ENCODE results near the gene KCNN2.

The KCNN2 gene

DNA sequence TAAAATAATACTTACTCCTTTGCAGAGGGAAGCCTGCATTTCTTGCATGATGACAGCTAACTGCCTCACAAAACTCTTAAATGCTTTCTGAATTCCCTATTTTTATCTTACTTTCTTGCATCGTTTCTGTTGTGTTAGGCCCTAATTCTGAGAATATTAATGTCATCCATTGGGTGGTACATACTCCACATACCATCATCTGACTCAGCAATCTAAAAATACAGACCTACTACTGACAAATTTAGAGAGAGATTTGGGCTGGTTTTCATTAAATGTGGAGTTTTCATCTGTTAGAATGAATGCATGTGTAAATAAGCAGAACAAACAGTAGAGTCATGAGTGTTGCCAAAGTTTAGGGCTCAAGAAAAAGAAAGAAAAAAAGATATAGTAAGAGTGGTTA lies 26.5 kb upstream of the KCNN2 start:
- ChIA-PET POLR2A (no interaction called here), CTCF (no interaction called here)

DNA sequence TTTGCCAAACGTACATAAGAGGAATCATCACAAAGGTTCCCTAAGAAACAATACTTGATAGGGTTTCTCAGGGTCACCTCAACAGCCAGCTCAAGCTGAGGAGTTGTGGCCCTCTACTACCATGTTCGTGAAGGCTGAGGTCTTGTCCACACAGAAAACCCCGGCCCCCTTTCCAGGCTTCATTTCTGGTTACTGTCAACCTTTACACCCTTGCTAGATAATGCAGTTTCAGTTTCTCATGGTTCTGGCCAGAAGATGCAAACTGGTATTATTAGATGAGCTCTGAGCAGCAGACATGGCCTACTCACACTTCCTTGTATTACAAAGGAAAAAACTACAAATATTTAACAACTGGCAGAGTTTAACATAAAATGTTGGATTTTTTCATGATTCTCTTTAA lies 22.8 kb upstream of the KCNN2 start:
- ChIA-PET CTCF (no interaction called here), POLR2A (no interaction called here)
- no peak overlapping the region for H3K4me3 ChIP-seq (ENCODE audit: low read depth, low read length)
- H3K4me1 ChIP-seq (ENCODE audit: control insufficient read depth, insufficient read depth, low read length), result no peaks in the 10 kb centered on the region
- H3K9me3 ChIP-seq (ENCODE audit: control insufficient read depth, insufficient read depth, low read depth, low read length), result no peaks in the 10 kb centered on the region
- H3K36me3 ChIP-seq (ENCODE audit: control insufficient read depth in 2 of 2, insufficient read depth in 1 of 2, low read length in 2 of 2), result no peaks in the 10 kb centered on the region
- H3K27ac ChIP-seq (ENCODE audit: extremely low read depth, low read depth, low read length), result no peak overlapping the region
- TF ChIP-seq CTCF (tag by site-specific recombination; IDR thresholded peaks at IDR 0.05) (no peak), ZNF416 (tag by site-specific recombination; IDR thresholded peaks at IDR 0.05) (no peak), ZNF221 (tag by site-specific recombination; IDR thresholded peaks at IDR 0.05; ENCODE audit: borderline replicate concordance) (no peak), ZFP37 (tag by site-specific recombination; IDR thresholded peaks at IDR 0.05) (no peak), EGR2 (tag by site-specific recombination; IDR thresholded peaks at IDR 0.05; ENCODE audit: low read depth) (no peak), ZNF624 (tag by site-specific recombination; IDR thresholded peaks at IDR 0.05) (no peak), ZNF211 (tag by site-specific recombination; IDR thresholded peaks at IDR 0.05; ENCODE audit: low read depth) (no peak), ZNF580 (tag by site-specific recombination; IDR thresholded peaks at IDR 0.05) (no peak), ZNF248 (tag by site-specific recombination; IDR thresholded peaks at IDR 0.05) (no peak)

More for the DNA sequence above, 26.5 kb upstream of the KCNN2 start:
- no peaks in the 10 kb centered on the region for H3K9me3 ChIP-seq (ENCODE audit: control insufficient read depth, insufficient read depth, low read depth, low read length)
- TF ChIP-seq ZNF48 (tag by site-specific recombination; IDR thresholded peaks at IDR 0.05) (no peak), ZNF140 (tag by site-specific recombination; IDR thresholded peaks at IDR 0.05) (no peak), FEZF1 (tag by site-specific recombination; IDR thresholded peaks at IDR 0.05) (no peak), ZNF529 (tag by site-specific recombination; IDR thresholded peaks at IDR 0.05; ENCODE audit: insufficient replicate concordance) (no peak), ZNF404 (tag by site-specific recombination; IDR thresholded peaks at IDR 0.05) (no peak), ZNF248 (tag by site-specific recombination; IDR thresholded peaks at IDR 0.05) (no peak), ZNF174 (tag by site-specific recombination; IDR thresholded peaks at IDR 0.05) (no peak), ZNF311 (tag by site-specific recombination; IDR thresholded peaks at IDR 0.05; ENCODE audit: borderline replicate concordance) (no peak), ZNF148 (tag by site-specific recombination; IDR thresholded peaks at IDR 0.05; ENCODE audit: borderline replicate concordance) (no peak), ZNF596 (tag by site-specific recombination; IDR thresholded peaks at IDR 0.05) (no peak), ZNF280D (tag by site-specific recombination; IDR thresholded peaks at IDR 0.05) (no peak), ZNF341 (tag by site-specific recombination; IDR thresholded peaks at IDR 0.05; ENCODE audit: low read depth) (no peak), ZNF623 (tag by site-specific recombination; IDR thresholded peaks at IDR 0.05) (no peak), ZNF549 (tag by site-specific recombination; IDR thresholded peaks at IDR 0.05) (no peak), ZNF624 (tag by site-specific recombination; IDR thresholded peaks at IDR 0.05) (no peak), ZNF530 (tag by site-specific recombination; IDR thresholded peaks at IDR 0.05; ENCODE audit: low read depth) (no peak), ZNF426 (tag by site-specific recombination; IDR thresholded peaks at IDR 0.05) (no peak)
- TF ChIP-seq, protein P1, sequence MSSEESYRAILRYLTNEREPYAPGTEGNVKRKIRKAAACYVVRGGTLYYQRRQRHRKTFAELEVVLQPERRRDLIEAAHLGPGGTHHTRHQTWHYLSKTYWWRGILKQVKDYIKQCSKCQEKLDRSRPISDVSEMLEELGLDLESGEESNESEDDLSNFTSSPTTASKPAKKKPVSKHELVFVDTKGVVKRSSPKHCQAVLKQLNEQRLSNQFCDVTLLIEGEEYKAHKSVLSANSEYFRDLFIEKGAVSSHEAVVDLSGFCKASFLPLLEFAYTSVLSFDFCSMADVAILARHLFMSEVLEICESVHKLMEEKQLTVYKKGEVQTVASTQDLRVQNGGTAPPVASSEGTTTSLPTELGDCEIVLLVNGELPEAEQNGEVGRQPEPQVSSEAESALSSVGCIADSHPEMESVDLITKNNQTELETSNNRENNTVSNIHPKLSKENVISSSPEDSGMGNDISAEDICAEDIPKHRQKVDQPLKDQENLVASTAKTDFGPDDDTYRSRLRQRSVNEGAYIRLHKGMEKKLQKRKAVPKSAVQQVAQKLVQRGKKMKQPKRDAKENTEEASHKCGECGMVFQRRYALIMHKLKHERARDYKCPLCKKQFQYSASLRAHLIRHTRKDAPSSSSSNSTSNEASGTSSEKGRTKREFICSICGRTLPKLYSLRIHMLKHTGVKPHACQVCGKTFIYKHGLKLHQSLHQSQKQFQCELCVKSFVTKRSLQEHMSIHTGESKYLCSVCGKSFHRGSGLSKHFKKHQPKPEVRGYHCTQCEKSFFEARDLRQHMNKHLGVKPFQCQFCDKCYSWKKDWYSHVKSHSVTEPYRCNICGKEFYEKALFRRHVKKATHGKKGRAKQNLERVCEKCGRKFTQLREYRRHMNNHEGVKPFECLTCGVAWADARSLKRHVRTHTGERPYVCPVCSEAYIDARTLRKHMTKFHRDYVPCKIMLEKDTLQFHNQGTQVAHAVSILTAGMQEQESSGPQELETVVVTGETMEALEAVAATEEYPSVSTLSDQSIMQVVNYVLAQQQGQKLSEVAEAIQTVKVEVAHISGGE (tag by site-specific recombination; conservative IDR thresholded peaks at IDR 0.05; ENCODE audit: low read depth), result no peak
- no peak overlapping the region for H3K27ac ChIP-seq (ENCODE audit: extremely low read depth, low read depth, low read length)
- H3K36me3 ChIP-seq (ENCODE audit: control insufficient read depth in 2 of 2, insufficient read depth in 1 of 2, low read length in 2 of 2), result no peaks in the 10 kb centered on the region
- H3K4me3 ChIP-seq (ENCODE audit: low read depth, low read length), result no peak overlapping the region
- no peaks in the 10 kb centered on the region for H3K4me1 ChIP-seq (ENCODE audit: control insufficient read depth, insufficient read depth, low read length)
